GM19099 (cell line): ENCODE measurements around the gene HPN.

Experiments
- POLR2A ChIP-seq: IDR thresholded peaks from 3 replicates; pipeline ENCODE4 v1.6.1; 2011; ENCODE audit warnings: low read depth; ENCODE audit not compliant: insufficient read length; ENCODE audit errors: extremely low read depth

Gene HPN

DNA sequence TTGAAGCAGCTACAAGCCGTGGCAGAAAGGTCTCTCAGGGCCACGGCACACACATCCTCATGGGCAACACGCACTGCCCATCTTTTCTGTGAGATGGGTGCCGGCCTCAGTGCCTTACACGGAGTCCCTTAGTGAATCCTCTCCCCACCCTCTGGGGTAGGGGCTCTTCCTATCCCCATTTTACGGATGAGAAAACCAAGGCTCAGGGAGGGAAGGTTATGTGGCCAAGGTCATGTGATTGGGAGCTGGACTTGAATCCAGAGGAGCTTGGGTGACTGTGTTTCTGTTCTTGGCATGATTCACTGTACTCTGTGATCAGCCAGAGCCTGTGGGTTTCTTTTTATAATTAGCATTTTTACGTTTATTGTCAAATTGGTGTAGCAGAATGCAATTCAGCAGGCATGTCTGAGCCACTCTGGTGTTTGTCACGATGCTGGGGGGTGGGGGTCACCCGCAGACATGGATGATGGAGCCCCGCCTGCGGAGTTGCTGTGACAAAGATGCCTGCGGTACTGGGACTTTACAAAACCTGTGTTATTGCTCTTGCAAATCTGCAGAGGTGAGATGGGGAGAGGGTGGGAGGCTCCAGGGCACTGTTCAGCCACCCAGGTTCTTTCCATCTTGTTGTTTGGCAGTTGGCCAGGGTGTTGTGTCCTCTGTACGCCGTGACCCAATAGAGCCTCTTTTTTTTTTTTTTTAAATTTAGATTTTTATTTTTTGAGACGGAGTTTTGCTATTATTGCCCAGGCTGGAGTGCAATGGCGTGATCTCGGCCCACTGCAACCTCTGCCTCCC, 6.7 kb upstream of the HPN start:
- TF ChIP-seq POLR2A = no peak

DNA sequence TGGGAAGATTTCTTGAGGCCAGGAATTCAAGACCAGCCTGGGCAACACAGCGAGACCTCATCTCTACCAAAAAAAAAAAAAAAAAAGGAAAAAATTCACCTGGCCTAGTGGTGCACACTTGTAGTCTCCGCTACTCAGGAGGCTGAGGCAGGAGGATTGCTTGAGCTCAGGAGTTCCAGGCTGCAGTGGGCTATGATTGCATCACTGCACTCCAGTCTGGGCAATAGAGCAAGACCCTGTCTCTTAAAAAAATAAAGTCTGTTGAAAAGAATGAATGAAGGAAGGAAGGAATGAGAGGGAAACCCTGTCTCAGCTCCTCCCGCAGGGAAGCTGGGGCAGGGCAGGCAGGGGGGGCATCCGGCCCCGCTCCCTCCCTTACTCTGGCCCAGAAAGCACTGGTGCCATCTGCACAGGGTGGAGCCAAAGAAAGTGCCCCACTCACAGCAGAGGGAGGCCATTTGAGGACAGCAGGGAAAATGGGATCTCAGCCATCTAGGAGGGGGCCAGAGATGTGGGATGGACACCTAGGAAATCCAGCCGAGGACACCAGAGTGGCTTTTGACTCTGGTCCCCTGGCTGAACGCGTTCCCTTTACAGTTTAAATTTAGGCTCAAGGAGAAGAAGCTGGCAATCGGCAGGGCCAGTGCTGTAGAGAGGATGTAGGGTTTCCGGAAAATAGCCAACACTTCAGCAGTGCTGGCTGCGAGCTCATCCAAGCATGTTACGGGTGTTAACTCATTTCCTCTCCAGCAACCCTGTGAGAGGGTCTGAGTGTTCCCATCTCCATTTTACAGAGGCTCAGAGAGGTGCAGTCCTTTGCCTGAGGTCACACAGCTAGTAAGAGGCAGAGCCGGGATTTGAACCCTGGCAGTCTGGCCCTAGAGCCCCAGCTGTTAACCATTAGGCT, 3.6 kb upstream of the HPN start:
- TF ChIP-seq POLR2A = peak; percentile 19

DNA sequence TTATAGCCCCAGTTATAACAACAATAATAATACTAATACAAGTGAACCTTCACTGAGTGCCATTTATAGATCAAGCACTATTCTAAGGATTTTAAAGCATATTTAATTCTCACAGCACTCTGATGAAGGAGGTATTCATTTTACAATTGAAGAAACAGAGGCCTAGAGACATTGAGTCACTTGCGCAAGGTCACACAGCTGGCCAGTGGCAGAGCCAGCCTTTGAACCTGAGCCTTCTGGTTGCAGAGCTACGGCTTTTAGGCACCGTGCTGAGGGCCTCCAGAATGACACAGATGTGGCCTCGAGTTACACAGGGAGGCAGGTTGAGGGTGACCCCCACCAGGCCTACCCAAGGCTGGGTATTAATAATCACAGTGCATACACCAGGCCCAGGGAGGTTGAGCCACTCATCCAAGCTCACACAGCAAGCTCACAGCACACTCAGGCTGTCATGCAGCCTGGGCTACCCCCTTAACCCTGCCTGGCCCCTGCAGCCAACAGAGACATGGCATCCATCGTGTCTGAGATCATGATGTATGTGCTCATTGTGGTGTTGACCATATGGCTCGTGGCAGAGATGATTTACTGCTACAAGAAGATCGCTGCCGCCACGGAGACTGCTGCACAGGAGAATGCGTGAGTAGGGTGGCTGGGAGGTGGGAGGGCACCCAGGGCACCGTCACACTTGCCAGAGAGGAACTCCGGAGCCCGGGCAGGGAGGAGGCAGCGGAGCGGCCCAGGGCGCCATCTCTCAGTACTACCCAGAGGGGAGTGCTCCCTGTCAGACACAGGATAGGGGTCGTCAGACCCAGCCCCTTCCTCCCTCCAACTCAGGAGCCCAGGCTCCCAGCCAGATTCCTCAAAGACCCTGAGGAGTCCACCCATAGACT, 2.7 kb upstream of the HPN start:
- TF ChIP-seq POLR2A = no peak

DNA sequence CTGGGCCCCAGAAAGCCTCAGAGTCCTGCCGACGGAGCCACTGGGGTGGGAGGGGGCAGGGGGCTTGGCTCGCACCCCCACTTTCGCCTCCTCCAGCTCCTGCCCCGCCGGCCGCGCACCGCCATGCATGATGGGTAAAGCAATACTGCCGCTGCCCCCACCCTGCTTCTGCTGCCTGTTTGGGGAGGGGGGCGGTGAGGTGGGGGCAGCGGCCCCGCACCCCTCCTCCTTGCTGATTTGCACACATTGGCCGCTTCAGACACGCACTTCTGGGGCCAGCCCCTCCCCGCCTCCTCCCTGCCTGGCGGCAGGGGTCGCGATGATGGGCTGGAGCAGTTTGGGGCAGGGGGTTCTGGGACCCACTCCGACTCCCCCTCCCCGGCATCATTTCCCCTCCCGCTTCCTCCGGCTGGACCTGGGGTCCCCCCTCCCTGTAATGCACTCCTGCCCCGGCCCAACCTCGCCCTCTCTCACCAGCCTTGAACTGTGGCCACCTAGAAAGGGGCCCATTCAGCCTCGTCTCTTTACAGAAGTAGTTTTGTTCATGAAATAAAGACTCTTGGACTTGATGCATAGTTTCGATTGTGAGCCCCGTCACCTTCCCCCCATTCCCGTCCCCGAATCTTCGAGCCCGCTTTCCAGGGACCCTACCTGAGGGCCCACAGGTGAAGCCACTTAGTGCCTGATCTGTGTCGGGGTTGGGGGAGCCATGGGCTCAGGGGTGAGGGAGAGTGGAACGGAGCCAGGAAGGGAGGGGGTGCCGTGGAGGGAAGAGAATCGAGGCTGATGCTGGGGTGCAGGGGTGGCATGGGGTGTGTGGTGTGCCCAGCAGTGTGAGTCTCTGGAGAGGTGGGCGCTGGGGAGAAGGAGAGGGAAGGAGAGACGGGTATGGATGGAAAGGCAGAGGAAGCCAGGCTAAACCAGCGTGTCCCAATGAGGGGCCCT, 1.4 kb upstream of the HPN start:
- no peak for TF ChIP-seq POLR2A

DNA sequence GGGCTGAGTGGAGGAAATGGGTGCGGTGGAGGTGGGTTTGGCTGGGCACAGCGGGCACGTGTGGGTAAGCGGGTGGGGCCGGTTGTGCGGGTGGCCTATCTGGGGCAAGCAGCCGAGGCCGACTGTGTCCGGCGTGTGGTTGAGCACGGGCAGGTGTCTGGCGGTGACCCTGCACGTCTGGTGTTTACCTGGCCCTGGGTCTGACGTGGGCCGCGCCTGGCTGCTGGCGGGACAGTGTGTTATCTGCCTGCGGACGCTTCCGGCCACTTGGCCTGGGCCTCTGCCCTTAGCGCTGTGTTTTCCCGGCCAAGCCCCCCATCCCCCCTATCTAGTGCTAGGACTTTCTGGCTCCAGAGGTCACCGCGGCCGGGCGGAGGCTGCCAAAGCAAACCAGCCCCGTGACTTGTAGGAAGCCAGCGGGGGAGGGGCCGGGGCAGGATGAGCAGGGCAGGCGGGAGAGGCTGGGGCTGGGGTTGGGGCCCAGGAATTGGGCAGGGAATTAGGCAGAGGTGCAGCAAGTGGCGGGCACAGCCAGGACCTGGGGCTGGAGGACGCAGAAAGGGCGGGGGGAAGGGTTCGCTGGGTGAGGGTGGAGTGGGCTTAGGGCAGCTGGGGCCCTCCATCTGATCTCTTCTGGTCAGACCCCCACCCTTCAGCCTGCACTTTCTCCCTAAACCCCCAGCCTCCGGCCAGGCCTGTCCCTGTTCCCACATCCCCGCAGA, 534 bp upstream of the HPN start:
- TF ChIP-seq POLR2A = no peak

- no peak for TF ChIP-seq POLR2A
Observed at GRCh38 chr19:35042056-35042730, 672 bp downstream of the HPN start.

DNA sequence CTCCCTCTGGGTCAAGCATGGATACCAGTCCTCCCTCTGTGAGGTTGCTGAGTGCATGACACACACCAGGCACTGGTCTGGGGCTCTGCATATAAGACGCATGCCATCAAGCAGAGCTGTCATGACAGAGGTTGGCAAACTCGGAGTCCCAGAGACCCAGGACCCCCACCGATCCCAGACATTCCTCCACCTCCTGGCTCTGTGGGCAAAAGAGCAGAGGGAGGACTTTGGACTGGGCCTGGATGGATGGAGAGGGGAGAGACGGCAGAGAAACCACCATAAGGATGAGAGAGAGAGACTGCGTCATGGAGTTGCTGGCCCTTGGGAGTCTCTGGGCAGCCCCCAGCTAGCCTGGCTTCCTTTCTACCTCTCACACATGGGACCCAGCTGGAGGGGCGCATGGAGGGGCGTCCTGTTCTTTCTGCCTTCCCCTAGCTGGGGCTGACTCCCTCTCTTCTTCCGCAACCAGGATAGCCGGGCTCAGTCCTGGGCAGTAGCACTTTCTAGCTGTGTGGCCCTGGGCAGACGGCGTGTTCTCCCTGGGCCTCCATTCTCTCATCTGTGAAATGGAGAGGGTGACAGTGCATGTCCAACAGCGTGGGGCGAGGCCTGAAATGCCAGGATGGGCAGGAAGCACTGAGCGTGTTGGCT, 1.6 kb downstream of the HPN start:
- TF ChIP-seq POLR2A = no peak

DNA sequence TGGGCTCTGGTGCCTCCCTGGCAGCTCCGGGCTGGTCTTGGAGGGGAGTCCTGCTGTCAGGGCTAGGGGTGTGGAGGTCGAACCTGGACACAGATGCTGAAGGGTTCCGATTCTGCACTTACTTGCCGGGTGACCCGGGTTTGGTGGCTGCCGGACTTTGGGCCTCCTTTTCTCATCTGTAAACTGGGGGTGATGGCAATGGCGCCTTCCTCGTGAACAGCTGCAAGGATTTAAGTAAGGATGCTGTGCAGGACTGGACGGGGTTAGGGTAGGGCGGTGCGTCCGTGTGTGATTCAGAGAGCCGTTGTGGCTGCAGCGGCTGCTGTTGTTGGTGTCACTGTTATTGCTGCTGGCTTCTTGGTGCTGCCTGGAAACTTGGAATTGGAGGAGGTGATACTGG, 2.4 kb downstream of the HPN start:
- no peak for TF ChIP-seq POLR2A

GRCh38 chr19:35044317-35045117, 3.0 kb downstream of the HPN start:
- TF ChIP-seq POLR2A = no peak

DNA sequence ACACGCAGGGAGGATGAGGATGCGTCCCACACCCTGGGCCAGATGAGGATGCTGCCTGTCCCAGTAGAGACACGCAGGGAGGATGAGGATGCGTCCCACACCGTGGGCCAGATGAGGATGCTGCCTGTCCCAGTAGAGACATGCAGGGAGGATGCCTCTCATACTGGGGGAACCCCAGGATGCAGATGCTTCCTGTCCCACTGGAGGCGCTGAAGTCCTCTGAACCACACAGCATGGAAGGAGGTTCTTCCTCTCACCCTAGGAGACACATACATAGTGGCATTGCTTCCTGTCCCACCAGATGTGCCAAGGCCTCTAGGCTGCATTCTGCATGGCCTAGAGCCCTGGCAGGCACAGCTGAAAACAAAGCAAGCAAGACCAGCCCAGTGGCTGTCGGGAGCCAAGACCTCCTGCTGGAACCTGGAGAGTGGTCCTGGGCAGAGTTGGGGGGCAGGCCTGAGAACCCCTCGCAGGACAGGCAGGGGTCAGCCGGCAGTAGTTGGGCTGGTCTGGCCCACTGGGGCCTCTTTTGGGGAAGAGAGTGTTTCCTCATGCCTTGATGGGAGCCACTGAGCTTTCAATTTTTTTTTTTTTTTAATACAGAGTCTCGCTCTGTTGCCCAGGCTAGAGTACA, 4.3 kb downstream of the HPN start:
- TF ChIP-seq POLR2A = no peak

GRCh38 chr19:35046461-35046860, 4.9 kb downstream of the HPN start:
- TF ChIP-seq POLR2A = no peak
